B cell (primary cell): ENCODE results near the gene BIRC5. TPM values are rescaled to one million over a fixed set of nuclear protein-coding genes. Genes with fewer than 3 reads are reported as not detected.

Experiments used
- ATAC-seq: fragments of 200-7000 bp; cut with Tn5 transposase; one replicate; pipeline ENCODE4 v1.10.0; 2021; ENCODE audit warnings: low read depth, mild to moderate bottlenecking, moderate number of reproducible peaks, moderate library complexity
- CTCF ChIA-PET: fragments of 350-600 bp; sonication (Branson Sonifier 250); formaldehyde crosslinking; loops from one replicate; lab custom pipeline; 2021; ENCODE audit warnings: antibody characterized with exemption, inconsistent platforms; lab: Charles Lee
- POLR2A ChIA-PET: fragments of 350-600 bp; sonication (Branson Sonifier 250); formaldehyde crosslinking; loops from one replicate; lab custom pipeline; 2021; ENCODE audit warnings: antibody characterized with exemption; lab: Charles Lee
- DNase-seq: peaks from one replicate; pipeline ENCODE4 v3.0.0; 2013
- H2AFZ ChIP-seq: 2 replicates; pipeline ENCODE4 v1.6.1; 2012; ENCODE audit warnings: mild to moderate bottlenecking, low read depth, low read length; ENCODE audit not compliant: insufficient read depth, poor library complexity, severe bottlenecking
- H3K27ac ChIP-seq, 2 donors: 1 replicate in 1 of 2; 2 replicates in 1 of 2; pipeline ENCODE4 v1.5.1; 2012 to 2013; ENCODE audit warnings: low read length in 2 of 2, mild to moderate bottlenecking in 2 of 2, moderate library complexity in 1 of 2
- H3K27me3 ChIP-seq, 4 experiments: fragments of 200-600 bp in 1 of 4; sonication (generic) in 1 of 4; replicated peaks in 1 of 4; 1 replicate in 2 of 4; 2 replicates in 2 of 4; pipeline versions ENCODE4 v1.6.1 to v1.7.0; 2013 to 2016; ENCODE audit warnings: low read length in 3 of 4, mild to moderate bottlenecking in 2 of 4, mixed read lengths in 1 of 4, moderate library complexity in 1 of 4; ENCODE audit not compliant: insufficient read depth in 4 of 4, control insufficient read depth in 3 of 4; ENCODE audit errors: control extremely low read depth in 1 of 4
- H3K36me3 ChIP-seq, 2 experiments: replicated peaks in 1 of 2; 1 replicate in 1 of 2; 2 replicates in 1 of 2; pipeline versions ENCODE4 v1.6.1 to v1.7.1; 2013; ENCODE audit warnings: low read length in 1 of 2; ENCODE audit not compliant: insufficient read depth in 2 of 2, control insufficient read depth in 1 of 2; ENCODE audit errors: control extremely low read depth in 1 of 2, extremely low read depth in 1 of 2
- H3K4me1 ChIP-seq, 2 donors: fragments of 200-600 bp in 1 of 2; sonication (generic) in 1 of 2; 1 replicate in 1 of 2; 2 replicates in 1 of 2; pipeline versions ENCODE4 v1.5.1 to v1.6.1; 2013 to 2017; ENCODE audit warnings: low read length in 2 of 2; ENCODE audit not compliant: control insufficient read depth in 2 of 2, insufficient read depth in 2 of 2
- H3K4me2 ChIP-seq: replicated peaks from 2 replicates; pipeline ENCODE3; 2012; ENCODE audit warnings: mild to moderate bottlenecking, low read depth, low read length; ENCODE audit not compliant: poor library complexity, severe bottlenecking
- H3K4me3 ChIP-seq, 5 experiments: fragments of 200-600 bp in 1 of 5; sonication (generic) in 1 of 5; 1 replicate in 3 of 5; 2 replicates in 2 of 5; pipeline versions ENCODE4 v1.5.1 to v1.7.0; 2011 to 2016; ENCODE audit warnings: low read length in 4 of 5, mild to moderate bottlenecking in 4 of 5, low read depth in 2 of 5, control low read depth in 1 of 5, moderate library complexity in 1 of 5; ENCODE audit not compliant: insufficient read depth in 1 of 5; ENCODE audit errors: control extremely low read depth in 1 of 5, extremely low read depth in 1 of 5
- H3K79me2 ChIP-seq: fragments of 200-600 bp; sonication (generic); one replicate; pipeline ENCODE4 v1.6.0; 2016; ENCODE audit warnings: low read length; ENCODE audit not compliant: control insufficient read depth, insufficient read depth
- H3K9ac ChIP-seq: fragments of 200-600 bp; sonication (generic); 2 replicates; pipeline ENCODE4 v1.6.1; 2017; ENCODE audit warnings: mild to moderate bottlenecking, low read length, moderate library complexity
- H3K9me3 ChIP-seq, 3 donors: one replicate each; pipeline versions ENCODE4 v1.6.1 to v1.7.1; 2013; ENCODE audit warnings: low read length in 2 of 3; ENCODE audit not compliant: control insufficient read depth in 2 of 3, insufficient read depth in 1 of 3; ENCODE audit errors: control extremely low read depth in 1 of 3
- H4K20me1 ChIP-seq: 2 replicates; pipeline ENCODE4 v1.6.0; 2012; ENCODE audit warnings: mild to moderate bottlenecking, low read length; ENCODE audit not compliant: insufficient read depth, control insufficient read depth, poor library complexity, severe bottlenecking
- H3K27ac Mint-ChIP-seq: one replicate; pipeline ENCODE4 v1.8.0; 2021; ENCODE audit warnings: mixed read lengths
- H3K27me3 Mint-ChIP-seq: one replicate; pipeline ENCODE4 v1.8.0; 2021; ENCODE audit warnings: mixed read lengths
- H3K4me1 Mint-ChIP-seq: one replicate; pipeline ENCODE4 v1.8.0; 2021; ENCODE audit warnings: mixed read lengths
- H3K4me3 Mint-ChIP-seq: one replicate; pipeline ENCODE4 v1.8.0; 2021; ENCODE audit warnings: mixed read lengths
- H3K9me3 Mint-ChIP-seq: one replicate; pipeline ENCODE4 v1.8.0; 2022; ENCODE audit warnings: mixed read lengths; ENCODE audit not compliant: insufficient read depth
- EZH2 ChIP-seq: IDR thresholded peaks from 2 replicates; pipeline ENCODE4 v1.6.1; 2012; ENCODE audit warnings: borderline replicate concordance, low read depth, mild to moderate bottlenecking, moderate library complexity, low read length; ENCODE audit not compliant: insufficient read depth, poor library complexity, severe bottlenecking
- WGBS: methylation state at CpG from one replicate; pipeline ENCODE4 v1.1.5; 2013; ENCODE audit warnings: missing lambda C conversion rate; ENCODE audit not compliant: insufficient coverage; 5-methylcytosine and 5-hydroxymethylcytosine counted together
- intact Hi-C: fragments of 100-400 bp; cut with micrococcal nuclease; formaldehyde crosslinking; loops from one replicate; pipeline ENCODE4 v1.10.0; 2022
- polyA plus RNA-seq: library from polyadenylated mRNA; depleted of rRNA; stranded (reverse); fragments of >200 nt; gene quantifications from 2 replicates; pipeline ENCODE4 v1.2.3, GENCODE V29; 2012
- total RNA-seq, 2 donors: library from RNA; stranded (reverse); fragments of 120-200 nt in 1 of 2; gene quantifications; 1 replicate in 1 of 2; 2 replicates in 1 of 2; pipeline versions ENCODE4 v1.2.3 to v1.2.4, GENCODE V29; 2013 to 2022
- TF ChIP-seq, protein P1 (sequence below): fragments of 200-600 bp; IDR thresholded peaks from one replicate; pipeline ENCODE4 v1.8.0; 2022; ENCODE audit warnings: antibody characterized with exemption, mild to moderate bottlenecking

The BIRC5 gene
- total and polyA plus RNA-seq, 2 donors (not counting 1 experiment from before 2014, with no cell fraction given), result 0.33 to 0.84 TPM

DNA sequence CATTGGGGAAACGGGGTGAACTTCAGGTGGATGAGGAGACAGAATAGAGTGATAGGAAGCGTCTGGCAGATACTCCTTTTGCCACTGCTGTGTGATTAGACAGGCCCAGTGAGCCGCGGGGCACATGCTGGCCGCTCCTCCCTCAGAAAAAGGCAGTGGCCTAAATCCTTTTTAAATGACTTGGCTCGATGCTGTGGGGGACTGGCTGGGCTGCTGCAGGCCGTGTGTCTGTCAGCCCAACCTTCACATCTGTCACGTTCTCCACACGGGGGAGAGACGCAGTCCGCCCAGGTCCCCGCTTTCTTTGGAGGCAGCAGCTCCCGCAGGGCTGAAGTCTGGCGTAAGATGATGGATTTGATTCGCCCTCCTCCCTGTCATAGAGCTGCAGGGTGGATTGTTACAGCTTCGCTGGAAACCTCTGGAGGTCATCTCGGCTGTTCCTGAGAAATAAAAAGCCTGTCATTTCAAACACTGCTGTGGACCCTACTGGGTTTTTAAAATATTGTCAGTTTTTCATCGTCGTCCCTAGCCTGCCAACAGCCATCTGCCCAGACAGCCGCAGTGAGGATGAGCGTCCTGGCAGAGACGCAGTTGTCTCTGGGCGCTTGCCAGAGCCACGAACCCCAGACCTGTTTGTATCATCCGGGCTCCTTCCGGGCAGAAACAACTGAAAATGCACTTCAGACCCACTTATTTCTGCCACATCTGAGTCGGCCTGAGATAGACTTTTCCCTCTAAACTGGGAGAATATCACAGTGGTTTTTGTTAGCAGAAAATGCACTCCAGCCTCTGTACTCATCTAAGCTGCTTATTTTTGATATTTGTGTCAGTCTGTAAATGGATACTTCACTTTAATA is 10.4 kb downstream of the BIRC5 start:
- no peak overlapping the region for H3K4me2 ChIP-seq
- H3K9me3 ChIP-seq, result peaks cover 0 to 7% (median 0%) of the 10 kb centered on the region in 3 donors
- Mint-ChIP-seq H3K27ac (no peak overlapping the region), H3K9me3 (no peaks in the 10 kb centered on the region), H3K4me3 (no peak overlapping the region), H3K27me3 (peaks cover 4% of the 10 kb centered on the region), H3K4me1 (no peaks in the 10 kb centered on the region)
- peaks cover 5 to 8% of the 10 kb centered on the region in 2 donors for H3K4me1 ChIP-seq
- intact Hi-C loops, result no loop called here
- H2AFZ ChIP-seq, result no peak overlapping the region
- H3K27ac ChIP-seq, result no peak overlapping the region
- no peaks in the 10 kb centered on the region for H4K20me1 ChIP-seq
- H3K27me3 ChIP-seq, result peaks cover 0 to 26% (median 7%) of the 10 kb centered on the region in 4 experiments
- no peaks in the 10 kb centered on the region for H3K36me3 ChIP-seq
- ATAC-seq (no peak), DNase-seq (no peak)
- H3K79me2 ChIP-seq, result no peaks in the 10 kb centered on the region
- TF ChIP-seq EZH2, result no peak
- TF ChIP-seq, protein P1, sequence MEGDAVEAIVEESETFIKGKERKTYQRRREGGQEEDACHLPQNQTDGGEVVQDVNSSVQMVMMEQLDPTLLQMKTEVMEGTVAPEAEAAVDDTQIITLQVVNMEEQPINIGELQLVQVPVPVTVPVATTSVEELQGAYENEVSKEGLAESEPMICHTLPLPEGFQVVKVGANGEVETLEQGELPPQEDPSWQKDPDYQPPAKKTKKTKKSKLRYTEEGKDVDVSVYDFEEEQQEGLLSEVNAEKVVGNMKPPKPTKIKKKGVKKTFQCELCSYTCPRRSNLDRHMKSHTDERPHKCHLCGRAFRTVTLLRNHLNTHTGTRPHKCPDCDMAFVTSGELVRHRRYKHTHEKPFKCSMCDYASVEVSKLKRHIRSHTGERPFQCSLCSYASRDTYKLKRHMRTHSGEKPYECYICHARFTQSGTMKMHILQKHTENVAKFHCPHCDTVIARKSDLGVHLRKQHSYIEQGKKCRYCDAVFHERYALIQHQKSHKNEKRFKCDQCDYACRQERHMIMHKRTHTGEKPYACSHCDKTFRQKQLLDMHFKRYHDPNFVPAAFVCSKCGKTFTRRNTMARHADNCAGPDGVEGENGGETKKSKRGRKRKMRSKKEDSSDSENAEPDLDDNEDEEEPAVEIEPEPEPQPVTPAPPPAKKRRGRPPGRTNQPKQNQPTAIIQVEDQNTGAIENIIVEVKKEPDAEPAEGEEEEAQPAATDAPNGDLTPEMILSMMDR, result no peak
- POLR2A ChIA-PET, result no interaction called here
- no peak overlapping the region for H3K9ac ChIP-seq
- CTCF ChIA-PET, result interaction anchor here (2.5 kb wide), 1 partner anchor 27 kb away, joined by 9 read pairs; no protein-coding TSS in a partner anchor
- WGBS, result 98% methylated on average over 24 of the region's 27 CpGs
- H3K4me3 ChIP-seq, result no peak overlapping the region
